Lower lobe of right lung (tissue), 2 donors: ENCODE measurements around the gene HDHD5. TPM values are rescaled to one million over a fixed set of nuclear protein-coding genes. Genes with fewer than 3 reads are reported as not detected.

ENCODE experiments used
- ATAC-seq, 2 donors: fragments of 200-7000 bp; cut with Tn5 transposase; one replicate each; pipeline ENCODE4 v1.9.1; 2020 to 2022; ENCODE audit warnings: mild to moderate bottlenecking in 2 of 2, moderate library complexity in 2 of 2
- DNase-seq: peaks from one replicate; pipeline ENCODE4 v3.0.0-alpha.2; 2020
- H3K27ac ChIP-seq: fragments of 200-600 bp; one replicate; pipeline ENCODE4 v1.8.0; 2022
- H3K27me3 ChIP-seq: fragments of 200-600 bp; one replicate; pipeline ENCODE4 v1.8.0; 2022; ENCODE audit warnings: low read depth
- H3K36me3 ChIP-seq: fragments of 200-600 bp; one replicate; pipeline ENCODE4 v1.8.0; 2022; ENCODE audit warnings: mild to moderate bottlenecking
- H3K4me1 ChIP-seq: fragments of 200-600 bp; one replicate; pipeline ENCODE4 v1.8.0; 2022
- H3K4me3 ChIP-seq: fragments of 200-600 bp; one replicate; pipeline ENCODE4 v1.8.0; 2022; ENCODE audit warnings: mild to moderate bottlenecking
- H3K9me3 ChIP-seq: fragments of 200-600 bp; one replicate; pipeline ENCODE4 v1.8.0; 2022
- intact Hi-C: fragments of 100-400 bp; cut with DNase I; formaldehyde crosslinking; loops from one replicate; pipeline ENCODE4 v1.11.0; 2022
- total RNA-seq: library from RNA; stranded (reverse); fragmentation: NEBNext Ultra II Directional; extraction: Animal tissue kit (Norgen Biotek cat#: 25700); gene quantifications from one replicate; pipeline ENCODE4 v1.2.1, GENCODE V29; 2021
- TF ChIP-seq, protein P1 (sequence below): fragments of 200-600 bp; IDR thresholded peaks from one replicate; pipeline ENCODE4 v1.8.0; 2022; ENCODE audit warnings: antibody characterized with exemption, mild to moderate bottlenecking
- donor health status: DM: no; HTN: yes; CAD: no; lungs with severe emphysema.

The HDHD5 gene
- total RNA-seq, 1 donor from 2014 or later, result 26.2 TPM

- H3K27ac ChIP-seq, result no peak overlapping the region
- intact Hi-C loops, result no loop called here
- TF ChIP-seq, protein P1, sequence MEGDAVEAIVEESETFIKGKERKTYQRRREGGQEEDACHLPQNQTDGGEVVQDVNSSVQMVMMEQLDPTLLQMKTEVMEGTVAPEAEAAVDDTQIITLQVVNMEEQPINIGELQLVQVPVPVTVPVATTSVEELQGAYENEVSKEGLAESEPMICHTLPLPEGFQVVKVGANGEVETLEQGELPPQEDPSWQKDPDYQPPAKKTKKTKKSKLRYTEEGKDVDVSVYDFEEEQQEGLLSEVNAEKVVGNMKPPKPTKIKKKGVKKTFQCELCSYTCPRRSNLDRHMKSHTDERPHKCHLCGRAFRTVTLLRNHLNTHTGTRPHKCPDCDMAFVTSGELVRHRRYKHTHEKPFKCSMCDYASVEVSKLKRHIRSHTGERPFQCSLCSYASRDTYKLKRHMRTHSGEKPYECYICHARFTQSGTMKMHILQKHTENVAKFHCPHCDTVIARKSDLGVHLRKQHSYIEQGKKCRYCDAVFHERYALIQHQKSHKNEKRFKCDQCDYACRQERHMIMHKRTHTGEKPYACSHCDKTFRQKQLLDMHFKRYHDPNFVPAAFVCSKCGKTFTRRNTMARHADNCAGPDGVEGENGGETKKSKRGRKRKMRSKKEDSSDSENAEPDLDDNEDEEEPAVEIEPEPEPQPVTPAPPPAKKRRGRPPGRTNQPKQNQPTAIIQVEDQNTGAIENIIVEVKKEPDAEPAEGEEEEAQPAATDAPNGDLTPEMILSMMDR, result no peak
- H3K36me3 ChIP-seq, result peaks cover 46% of the 10 kb centered on the region
- H3K4me1 ChIP-seq, result peaks cover 29% of the 10 kb centered on the region
- H3K4me3 ChIP-seq, result no peak overlapping the region
- DNase-seq, result no peak
- ATAC-seq, result no peak
- H3K9me3 ChIP-seq, result no peaks in the 10 kb centered on the region
- no peaks in the 10 kb centered on the region for H3K27me3 ChIP-seq
These were observed 48.1 kb downstream of the HDHD5 start for GRCh38 chr22:17110791-17111550.

GRCh38 chr22:17109976-17110375 is 49.1 kb downstream of the HDHD5 start:
- H3K4me3 ChIP-seq, result no peak overlapping the region
- H3K36me3 ChIP-seq, result peaks cover 56% of the 10 kb centered on the region
- no peak overlapping the region for H3K27ac ChIP-seq
- no peak for ATAC-seq
- no peak for DNase-seq
- TF ChIP-seq, protein P1, result no peak
- peaks cover 28% of the 10 kb centered on the region for H3K4me1 ChIP-seq
- H3K9me3 ChIP-seq, result no peaks in the 10 kb centered on the region
- no peaks in the 10 kb centered on the region for H3K27me3 ChIP-seq
- intact Hi-C loops, result no loop called here

- Histone ChIP-seq H3K4me3 (no peak overlapping the region), H3K4me1 (peaks cover 25% of the 10 kb centered on the region), H3K27me3 (no peaks in the 10 kb centered on the region), H3K36me3 (peaks cover 62% of the 10 kb centered on the region), H3K9me3 (no peaks in the 10 kb centered on the region), H3K27ac (no peak overlapping the region)
- DNase-seq (no peak), ATAC-seq (no peak)
- intact Hi-C loops, result no loop called here
- TF ChIP-seq, protein P1, result no peak
These were observed 49.8 kb downstream of the HDHD5 start for GRCh38 chr22:17109113-17109865.

DNA sequence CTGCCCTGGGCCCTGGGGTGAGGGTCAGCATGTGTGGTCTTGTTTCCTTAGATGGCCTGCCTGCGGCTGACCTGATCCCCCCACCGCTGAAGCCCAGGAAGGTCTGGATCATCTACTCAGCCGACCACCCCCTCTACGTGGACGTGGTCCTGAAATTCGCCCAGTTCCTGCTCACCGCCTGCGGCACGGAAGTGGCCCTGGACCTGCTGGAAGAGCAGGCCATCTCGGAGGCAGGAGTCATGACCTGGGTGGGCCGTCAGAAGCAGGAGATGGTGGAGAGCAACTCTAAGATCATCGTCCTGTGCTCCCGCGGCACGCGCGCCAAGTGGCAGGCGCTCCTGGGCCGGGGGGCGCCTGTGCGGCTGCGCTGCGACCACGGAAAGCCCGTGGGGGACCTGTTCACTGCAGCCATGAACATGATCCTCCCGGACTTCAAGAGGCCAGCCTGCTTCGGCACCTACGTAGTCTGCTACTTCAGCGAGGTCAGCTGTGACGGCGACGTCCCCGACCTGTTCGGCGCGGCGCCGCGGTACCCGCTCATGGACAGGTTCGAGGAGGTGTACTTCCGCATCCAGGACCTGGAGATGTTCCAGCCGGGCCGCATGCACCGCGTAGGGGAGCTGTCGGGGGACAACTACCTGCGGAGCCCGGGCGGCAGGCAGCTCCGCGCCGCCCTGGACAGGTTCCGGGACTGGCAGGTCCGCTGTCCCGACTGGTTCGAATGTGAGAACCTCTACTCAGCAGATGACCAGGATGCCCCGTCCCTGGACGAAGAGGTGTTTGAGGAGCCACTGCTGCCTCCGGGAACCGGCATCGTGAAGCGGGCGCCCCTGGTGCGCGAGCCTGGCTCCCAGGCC is 50.6 kb downstream of the HDHD5 start:
- intact Hi-C loops, result no loop called here
- H3K9me3 ChIP-seq, result no peaks in the 10 kb centered on the region
- peaks cover 25% of the 10 kb centered on the region for H3K4me1 ChIP-seq
- TF ChIP-seq, protein P1, result no peak
- no peak overlapping the region for H3K4me3 ChIP-seq
- DNase-seq, result no peak
- ATAC-seq, result no peak
- H3K27me3 ChIP-seq, result no peaks in the 10 kb centered on the region
- H3K36me3 ChIP-seq, result peaks cover 63% of the 10 kb centered on the region
- no peak overlapping the region for H3K27ac ChIP-seq

DNA sequence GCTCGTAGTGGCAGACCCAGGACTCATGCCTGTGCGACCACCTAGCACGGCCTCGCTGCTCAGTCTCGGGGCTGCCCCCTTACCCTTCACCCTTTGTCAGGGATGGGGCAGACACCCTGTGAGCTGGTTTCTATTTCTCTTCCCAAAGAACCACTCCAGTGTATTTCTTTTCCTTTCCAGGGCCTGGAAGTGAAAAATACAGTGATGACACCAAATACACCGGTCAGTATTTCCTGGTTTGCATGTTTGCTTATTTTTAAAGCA is 51.6 kb downstream of the HDHD5 start:
- TF ChIP-seq, protein P1, result no peak
- H3K27me3 ChIP-seq, result no peaks in the 10 kb centered on the region
- peaks cover 25% of the 10 kb centered on the region for H3K4me1 ChIP-seq
- peaks cover 74% of the 10 kb centered on the region for H3K36me3 ChIP-seq
- ATAC-seq (no peak), DNase-seq (no peak)
- no peak overlapping the region for H3K27ac ChIP-seq
- H3K4me3 ChIP-seq, result no peak overlapping the region
- intact Hi-C loops, result no loop called here
- no peaks in the 10 kb centered on the region for H3K9me3 ChIP-seq
